G401 (cell line): ENCODE measurements around the gene FAM151A. TPM values are rescaled to one million over a fixed set of nuclear protein-coding genes. Genes with fewer than 3 reads are reported as not detected.
A peak's percentile ranks its signal among the peaks of the same experiment; 100 is the strongest.
"Not testable (repeated sequence)": the region's sequence is repeated elsewhere in the genome, so short reads cannot be mapped to it uniquely, and the experiment has no call there.

Experiments
- DNase-seq: peaks from one replicate; pipeline ENCODE4 v3.0.0-alpha.2; 2015; ENCODE audit warnings: low spot score
- in situ Hi-C: cut with HindIII; loops from 2 replicates; pipeline ENCODE4 v1.10.0; 2016; ENCODE audit warnings: low sequenced_read_pairs, mixed read lengths
- total RNA-seq: library from RNA; depleted of rRNA; stranded (reverse); fragments of >200 nt; shearing (Covaris generic); gene quantifications from 2 replicates; pipeline ENCODE4 v1.2.3, GENCODE V29; 2014

Gene FAM151A
- total RNA-seq, 1 experiment from 2014 or later = 0.75 TPM

- in situ Hi-C loops = no loop called here
- DNase-seq = no peak
Measured at GRCh38 chr1:54640863-54641836, 17.8 kb upstream of the FAM151A start, which contains the start of gene MROH7. Gene MROH7, plus strand, starts transcription at chr1:54641786. Its CDS starts 11,141 bp downstream, at chr1:54652927.

- in situ Hi-C loops = no loop called here
- no peak for DNase-seq
Measured at GRCh38 chr1:54640361-54640760, 17.0 kb upstream of the FAM151A start.

GRCh38 chr1:54636461-54637446 lies 13.4 kb upstream of the FAM151A start:
- in situ Hi-C loops, DNase-seq: not testable (repeated sequence)

- DNase-seq, in situ Hi-C loops: not testable (repeated sequence)
Measured at GRCh38 chr1:54635804-54636203, 12.5 kb upstream of the FAM151A start.

GRCh38 chr1:54627196-54627595 lies 3.9 kb upstream of the FAM151A start:
- in situ Hi-C loops = no loop called here
- DNase-seq = peak; percentile 33

- no peak for DNase-seq
- in situ Hi-C loops = no loop called here
Measured at GRCh38 chr1:54624466-54625464, 1.4 kb upstream of the FAM151A start.

- in situ Hi-C loops = no loop called here
- no peak for DNase-seq
Measured at GRCh38 chr1:54619749-54620148, 3.6 kb downstream of the FAM151A start.

- in situ Hi-C loops = no loop called here
- no peak for DNase-seq
Measured at GRCh38 chr1:54615531-54616279, 7.6 kb downstream of the FAM151A start.

- DNase-seq = no peak
- in situ Hi-C loops = no loop called here
Measured at GRCh38 chr1:54614563-54614962, 8.8 kb downstream of the FAM151A start.

GRCh38 chr1:54614024-54614423 lies 9.3 kb downstream of the FAM151A start:
- DNase-seq = no peak
- in situ Hi-C loops = no loop called here

- in situ Hi-C loops = no loop called here
- no peak for DNase-seq
Measured at GRCh38 chr1:54611621-54612020, 11.7 kb downstream of the FAM151A start.

GRCh38 chr1:54610601-54611580 lies 12.4 kb downstream of the FAM151A start:
- in situ Hi-C loops = no loop called here

GRCh38 chr1:54610048-54610447 lies 13.3 kb downstream of the FAM151A start:
- in situ Hi-C loops = no loop called here
- DNase-seq = no peak

More at GRCh38 chr1:54610601-54611580, 12.4 kb downstream of the FAM151A start:
- no peak for DNase-seq

GRCh38 chr1:54609301-54609921 lies 13.9 kb downstream of the FAM151A start:
- in situ Hi-C loops = no loop called here
- no peak for DNase-seq

- in situ Hi-C loops = no loop called here
- DNase-seq = no peak
Measured at GRCh38 chr1:54608566-54609230, 14.6 kb downstream of the FAM151A start.
